HG03196 (cell line): ENCODE results near the gene ENTREP3.

Experiments used
- ATAC-seq: cut with Tn5 transposase; IDR thresholded peaks from one replicate; pipeline ENCODE4 v1.9.1; 2021; ENCODE audit not compliant: unreplicated experiment

Gene ENTREP3

GRCh38 chr1:155202731-155203515, 52.4 kb downstream of the ENTREP3 start:
- ATAC-seq = no peak

- ATAC-seq = no peak
Measured at GRCh38 chr1:155202198-155202597, 53.1 kb downstream of the ENTREP3 start.

- no peak for ATAC-seq
Measured at GRCh38 chr1:155200920-155201319, 54.4 kb downstream of the ENTREP3 start.

GRCh38 chr1:155199792-155200191, 55.5 kb downstream of the ENTREP3 start:
- ATAC-seq = no peak

GRCh38 chr1:155198547-155198906, 56.8 kb downstream of the ENTREP3 start:
- ATAC-seq = no peak

- no peak for ATAC-seq
Measured at GRCh38 chr1:155197901-155198546, 57.3 kb downstream of the ENTREP3 start.
